A549 (cell line): ENCODE data around the gene PHLDA1.

ENCODE experiments used
- BHLHE40 ChIP-seq: IDR thresholded peaks from 2 replicates; pipeline ENCODE4 v1.6.1; 2012; ENCODE audit warnings: low read depth, low read length, inconsistent platforms
- POLR2A ChIP-seq: IDR thresholded peaks from 2 replicates; pipeline ENCODE4 v1.6.1; 2012; ENCODE audit warnings: mild to moderate bottlenecking, low read length
- RFX5 ChIP-seq: fragments of 450-650 bp; IDR thresholded peaks from 2 replicates; pipeline ENCODE4 v1.7.1; 2014; ENCODE audit warnings: antibody characterized with exemption, mild to moderate bottlenecking, moderate library complexity
- RNF2 ChIP-seq: fragments of 200-600 bp; sonication (generic); IDR thresholded peaks from 2 replicates; pipeline ENCODE4 v1.6.1; 2016; ENCODE audit warnings: low read depth, mild to moderate bottlenecking, antibody characterized with exemption, moderate library complexity, borderline replicate concordance
- SREBF2 ChIP-seq: fragments of 450-650 bp; IDR thresholded peaks from 2 replicates; pipeline ENCODE4 v1.6.1; 2014; ENCODE audit warnings: mild to moderate bottlenecking, moderate library complexity
- TF ChIP-seq, protein P1 (sequence below): fragments of >200 bp; sonication (Bioruptor Twin); formaldehyde crosslinking; IDR thresholded peaks from 3 replicates; pipeline ENCODE4 v1.5.1; 2016
- TF ChIP-seq, protein P2 (sequence below): fragments of 200-600 bp; sonication (generic); IDR thresholded peaks from 2 replicates; pipeline ENCODE4 v1.6.1; 2016; ENCODE audit warnings: antibody characterized with exemption, mild to moderate bottlenecking, moderate library complexity

DNA sequence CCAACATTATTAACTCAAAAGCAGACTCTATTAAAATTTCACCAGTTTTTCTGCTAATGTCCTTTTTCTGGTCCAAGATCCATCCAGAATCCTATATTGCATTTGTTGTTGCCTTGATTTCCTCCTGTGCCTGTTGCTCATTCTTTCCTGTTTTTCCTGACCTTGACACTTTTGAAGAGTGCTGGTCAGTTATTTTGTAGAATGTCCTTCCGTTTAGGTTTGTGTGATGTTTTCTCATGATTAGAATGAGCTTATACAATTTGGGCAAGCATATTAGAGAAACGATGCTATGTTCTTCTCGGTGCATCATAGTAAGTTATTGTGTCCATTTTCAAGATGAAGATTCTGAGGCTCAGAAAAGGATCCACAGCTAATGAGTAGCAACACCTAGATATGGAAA lies 33.9 kb downstream of the PHLDA1 start:
- TF ChIP-seq, protein P1, sequence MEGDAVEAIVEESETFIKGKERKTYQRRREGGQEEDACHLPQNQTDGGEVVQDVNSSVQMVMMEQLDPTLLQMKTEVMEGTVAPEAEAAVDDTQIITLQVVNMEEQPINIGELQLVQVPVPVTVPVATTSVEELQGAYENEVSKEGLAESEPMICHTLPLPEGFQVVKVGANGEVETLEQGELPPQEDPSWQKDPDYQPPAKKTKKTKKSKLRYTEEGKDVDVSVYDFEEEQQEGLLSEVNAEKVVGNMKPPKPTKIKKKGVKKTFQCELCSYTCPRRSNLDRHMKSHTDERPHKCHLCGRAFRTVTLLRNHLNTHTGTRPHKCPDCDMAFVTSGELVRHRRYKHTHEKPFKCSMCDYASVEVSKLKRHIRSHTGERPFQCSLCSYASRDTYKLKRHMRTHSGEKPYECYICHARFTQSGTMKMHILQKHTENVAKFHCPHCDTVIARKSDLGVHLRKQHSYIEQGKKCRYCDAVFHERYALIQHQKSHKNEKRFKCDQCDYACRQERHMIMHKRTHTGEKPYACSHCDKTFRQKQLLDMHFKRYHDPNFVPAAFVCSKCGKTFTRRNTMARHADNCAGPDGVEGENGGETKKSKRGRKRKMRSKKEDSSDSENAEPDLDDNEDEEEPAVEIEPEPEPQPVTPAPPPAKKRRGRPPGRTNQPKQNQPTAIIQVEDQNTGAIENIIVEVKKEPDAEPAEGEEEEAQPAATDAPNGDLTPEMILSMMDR, result no peak
- TF ChIP-seq, protein P2, sequence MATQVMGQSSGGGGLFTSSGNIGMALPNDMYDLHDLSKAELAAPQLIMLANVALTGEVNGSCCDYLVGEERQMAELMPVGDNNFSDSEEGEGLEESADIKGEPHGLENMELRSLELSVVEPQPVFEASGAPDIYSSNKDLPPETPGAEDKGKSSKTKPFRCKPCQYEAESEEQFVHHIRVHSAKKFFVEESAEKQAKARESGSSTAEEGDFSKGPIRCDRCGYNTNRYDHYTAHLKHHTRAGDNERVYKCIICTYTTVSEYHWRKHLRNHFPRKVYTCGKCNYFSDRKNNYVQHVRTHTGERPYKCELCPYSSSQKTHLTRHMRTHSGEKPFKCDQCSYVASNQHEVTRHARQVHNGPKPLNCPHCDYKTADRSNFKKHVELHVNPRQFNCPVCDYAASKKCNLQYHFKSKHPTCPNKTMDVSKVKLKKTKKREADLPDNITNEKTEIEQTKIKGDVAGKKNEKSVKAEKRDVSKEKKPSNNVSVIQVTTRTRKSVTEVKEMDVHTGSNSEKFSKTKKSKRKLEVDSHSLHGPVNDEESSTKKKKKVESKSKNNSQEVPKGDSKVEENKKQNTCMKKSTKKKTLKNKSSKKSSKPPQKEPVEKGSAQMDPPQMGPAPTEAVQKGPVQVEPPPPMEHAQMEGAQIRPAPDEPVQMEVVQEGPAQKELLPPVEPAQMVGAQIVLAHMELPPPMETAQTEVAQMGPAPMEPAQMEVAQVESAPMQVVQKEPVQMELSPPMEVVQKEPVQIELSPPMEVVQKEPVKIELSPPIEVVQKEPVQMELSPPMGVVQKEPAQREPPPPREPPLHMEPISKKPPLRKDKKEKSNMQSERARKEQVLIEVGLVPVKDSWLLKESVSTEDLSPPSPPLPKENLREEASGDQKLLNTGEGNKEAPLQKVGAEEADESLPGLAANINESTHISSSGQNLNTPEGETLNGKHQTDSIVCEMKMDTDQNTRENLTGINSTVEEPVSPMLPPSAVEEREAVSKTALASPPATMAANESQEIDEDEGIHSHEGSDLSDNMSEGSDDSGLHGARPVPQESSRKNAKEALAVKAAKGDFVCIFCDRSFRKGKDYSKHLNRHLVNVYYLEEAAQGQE, result no peak
- no peak for TF ChIP-seq RFX5
- no peak for TF ChIP-seq BHLHE40
- no peak for TF ChIP-seq SREBF2
- TF ChIP-seq POLR2A, result no peak
- TF ChIP-seq RNF2, result no peak
